IMR-90 (cell line): ENCODE results near the gene HMGXB3. TPM values are rescaled to one million over a fixed set of nuclear protein-coding genes. Genes with fewer than 3 reads are reported as not detected.
A peak's percentile ranks its signal among the peaks of the same experiment; 100 is the strongest.

Experiments used
- ATAC-seq: fragments of 200-7000 bp; cut with Tn5 transposase; 2 replicates; pipeline ENCODE4 v1.9.1; 2020; ENCODE audit warnings: low read depth, mild to moderate bottlenecking, moderate library complexity
- BruUV-seq: library from RNA; stranded (reverse); fragments of 400-500 nt; replicated peaks from 2 replicates; lab custom pipeline; 2021; lab: Mats Ljungman, UMichigan
- CTCF ChIA-PET: fragments of 300-600 bp; formaldehyde crosslinking; extraction: SDS; loops from one replicate; lab custom pipeline; 2021; ENCODE audit warnings: antibody characterized with exemption; lab: Yijun Ruan, JAX
- POLR2A ChIA-PET: fragments of 300-600 bp; sonication (Branson Sonifier 250); formaldehyde crosslinking; loops from one replicate; lab custom pipeline; 2022; ENCODE audit warnings: antibody characterized with exemption; ENCODE audit not compliant: unreplicated experiment; lab: Charles Lee
- DNase-seq: peaks from one replicate; pipeline ENCODE4 v3.0.0; 2013
- H2AFZ ChIP-seq: replicated peaks from 2 replicates; pipeline ENCODE3; 2013; ENCODE audit warnings: low read length, mild to moderate bottlenecking; ENCODE audit not compliant: poor library complexity
- H2AK5ac ChIP-seq: 2 replicates; pipeline ENCODE4 v1.6.1; 2013; ENCODE audit warnings: low read depth, low read length, inconsistent platforms
- H2AK9ac ChIP-seq: replicated peaks from 2 replicates; pipeline ENCODE3; 2013; ENCODE audit warnings: mild to moderate bottlenecking, low read depth, low read length, moderate library complexity; ENCODE audit not compliant: poor library complexity
- H2BK120ac ChIP-seq: 2 replicates; pipeline ENCODE4 v1.6.1; 2013; ENCODE audit warnings: low read depth, low read length, inconsistent platforms
- H2BK15ac ChIP-seq: 3 replicates; pipeline ENCODE4 v1.6.1; 2013; ENCODE audit warnings: low read depth, low read length, inconsistent platforms
- H2BK20ac ChIP-seq: 2 replicates; pipeline ENCODE4 v1.6.1; 2013; ENCODE audit warnings: low read depth, mild to moderate bottlenecking, inconsistent platforms, low read length, moderate library complexity
- H2BK5ac ChIP-seq: 2 replicates; pipeline ENCODE4 v1.6.1; 2013; ENCODE audit warnings: mild to moderate bottlenecking, low read depth, low read length, inconsistent platforms; ENCODE audit not compliant: poor library complexity, severe bottlenecking
- H3K14ac ChIP-seq: replicated peaks from 2 replicates; pipeline ENCODE4 v1.6.1; 2013; ENCODE audit warnings: low read depth, low read length, inconsistent platforms
- H3K18ac ChIP-seq: 2 replicates; pipeline ENCODE4 v1.6.1; 2013; ENCODE audit warnings: low read depth, low read length, control low read depth
- H3K23ac ChIP-seq: 2 replicates; pipeline ENCODE4 v1.6.1; 2013; ENCODE audit warnings: low read depth, low read length, inconsistent platforms
- H3K27ac ChIP-seq: 2 replicates; pipeline ENCODE4 v1.5.1; 2013; ENCODE audit warnings: mild to moderate bottlenecking, control low read depth, low read length; ENCODE audit not compliant: insufficient read depth
- H3K27me3 ChIP-seq: 2 replicates; pipeline ENCODE4 v1.6.1; 2013; ENCODE audit warnings: low read length; ENCODE audit not compliant: control insufficient read depth, insufficient read depth
- H3K36me3 ChIP-seq: 2 replicates; pipeline ENCODE4 v1.6.1; 2013; ENCODE audit warnings: low read length, mixed read lengths; ENCODE audit not compliant: control insufficient read depth, insufficient read depth
- H3K4ac ChIP-seq: 2 replicates; pipeline ENCODE4 v1.6.1; 2013; ENCODE audit warnings: low read depth, low read length, inconsistent platforms
- H3K4me1 ChIP-seq: 2 replicates; pipeline ENCODE4 v1.6.1; 2013; ENCODE audit warnings: low read length, mixed read lengths; ENCODE audit not compliant: control insufficient read depth, insufficient read depth
- H3K4me2 ChIP-seq: 2 replicates; pipeline ENCODE4 v1.6.1; 2013; ENCODE audit warnings: low read depth, mild to moderate bottlenecking, control low read depth, low read length, moderate library complexity
- H3K4me3 ChIP-seq: 2 replicates; pipeline ENCODE4 v1.5.1; 2013; ENCODE audit warnings: low read depth, mild to moderate bottlenecking, control low read depth, low read length, moderate library complexity; ENCODE audit not compliant: insufficient read depth
- H3K56ac ChIP-seq: 2 replicates; pipeline ENCODE4 v1.6.1; 2013; ENCODE audit warnings: low read length, inconsistent platforms; ENCODE audit not compliant: insufficient read depth; ENCODE audit errors: extremely low read depth
- H3K79me1 ChIP-seq, 2 experiments: 2 replicates each; pipeline ENCODE4 v1.6.1; 2013; ENCODE audit warnings: low read length in 2 of 2, inconsistent platforms in 1 of 2, low read depth in 1 of 2
- H3K9ac ChIP-seq: 2 replicates; pipeline ENCODE4 v1.6.1; 2013; ENCODE audit warnings: low read depth, low read length, control low read depth
- H3K9me1 ChIP-seq: 2 replicates; pipeline ENCODE4 v1.6.1; 2013; ENCODE audit warnings: low read length, inconsistent platforms; ENCODE audit not compliant: insufficient read depth
- H3K9me3 ChIP-seq: 2 replicates; pipeline ENCODE4 v1.6.1; 2013; ENCODE audit warnings: low read length; ENCODE audit not compliant: control insufficient read depth, insufficient read depth
- H4K20me1 ChIP-seq: 2 replicates; pipeline ENCODE4 v1.6.1; 2013; ENCODE audit warnings: low read length, inconsistent platforms; ENCODE audit not compliant: insufficient read depth
- H4K5ac ChIP-seq: 2 replicates; pipeline ENCODE4 v1.6.1; 2013; ENCODE audit warnings: mild to moderate bottlenecking, low read depth, low read length, control low read depth
- H4K8ac ChIP-seq, 2 experiments: 2 replicates each; pipeline ENCODE4 v1.6.1; 2013; ENCODE audit warnings: low read depth in 2 of 2, low read length in 2 of 2, control low read depth in 1 of 2, inconsistent platforms in 1 of 2
- H4K91ac ChIP-seq: 2 replicates; pipeline ENCODE4 v1.6.1; 2013; ENCODE audit warnings: low read depth, low read length, inconsistent platforms; ENCODE audit not compliant: insufficient read depth
- CHD1 ChIP-seq: IDR thresholded peaks from 2 replicates; pipeline ENCODE4 v1.6.1; 2012; ENCODE audit warnings: low read depth, low read length, improper control_type of control experiment
- CTCF ChIP-seq: conservative IDR thresholded peaks from 2 replicates; pipeline ENCODE4 v1.5.1; 2012; ENCODE audit warnings: mild to moderate bottlenecking, low read depth, low read length, improper control_type of control experiment
- FOS ChIP-seq: fragments of 150-350 bp; IDR thresholded peaks from 2 replicates; pipeline ENCODE4 v1.6.1; 2016; ENCODE audit warnings: low read depth, low read length
- RFX5 ChIP-seq: IDR thresholded peaks from 2 replicates; pipeline ENCODE4 v1.8.0; 2012; ENCODE audit warnings: low read depth, mild to moderate bottlenecking, low read length, moderate library complexity
- USF2 ChIP-seq: fragments of 150-350 bp; IDR thresholded peaks from 2 replicates; pipeline ENCODE4 v1.6.1; 2017; ENCODE audit warnings: mild to moderate bottlenecking, antibody characterized with exemption, low read length, low read depth
- WGBS, 2 experiments: methylation state at CpG; one replicate each; pipeline versions ENCODE4 v1.1.5 to v1.1.7; 2013; ENCODE audit warnings: missing lambda C conversion rate in 2 of 2; ENCODE audit not compliant: insufficient read length in 1 of 2; ENCODE audit errors: extremely low coverage in 2 of 2; 5-methylcytosine and 5-hydroxymethylcytosine counted together
- dilution Hi-C: fragments of 300-500 bp; cut with HindIII; formaldehyde crosslinking; loops from one replicate; pipeline ENCODE4 v1.14.3; 2018; ENCODE audit warnings: low sequenced_read_pairs; ENCODE audit not compliant: unreplicated experiment
- in situ Hi-C: fragments of 300-500 bp; cut with MboI; formaldehyde crosslinking; loops from 3 replicates; pipeline ENCODE4 v1.14.3; 2019; ENCODE audit warnings: low sequenced_read_pairs, inconsistent platforms, mixed read lengths
- intact Hi-C: fragments of 100-400 bp; cut with micrococcal nuclease; formaldehyde crosslinking; loops from 2 replicates; pipeline ENCODE4 v1.10.0; 2022
- polyA plus RNA-seq, 3 experiments: library from polyadenylated mRNA; depleted of rRNA; stranded (reverse); fragments of >200 nt; gene quantifications; 2 replicates each; pipeline ENCODE4 v1.2.3, GENCODE V29; 2012; ENCODE audit warnings: low replicate concordance in 1 of 3
- total RNA-seq: library from RNA; depleted of rRNA; stranded (reverse); fragments of >200 nt; gene quantifications from 2 replicates; pipeline ENCODE4 v1.2.3, GENCODE V29; 2012

The HMGXB3 gene
- total and polyA plus RNA-seq, 2 of the 4 experiments (the other 2 are of a cell fraction) = 27.6 to 30.6 TPM

GRCh38 chr5:150053713-150054392, 53.3 kb downstream of the HMGXB3 start:
- BruUV-seq = no TSS peak
- ChIA-PET CTCF (interaction anchor here (0.6 kb wide), 1 partner anchor 41 kb away, joined by 5 read pairs; no protein-coding TSS in a partner anchor), POLR2A (no interaction called here)
- intact Hi-C loops = no loop called here
- TF ChIP-seq CTCF = no peak
- no peak for TF ChIP-seq CHD1
- TF ChIP-seq FOS = no peak
- no peak for TF ChIP-seq USF2
- no peak for TF ChIP-seq RFX5
- WGBS, 2 experiments = no CpG with 5 or more reads among the region's 14 CpGs
- Histone ChIP-seq H2BK5ac (peak overlapping the region; percentile 74), H3K9ac (no peak overlapping the region), H3K36me3 (peaks cover 54% of the 10 kb centered on the region), H2AFZ (no peak overlapping the region), H2AK9ac (peak overlapping the region; percentile 89), H4K91ac (peak overlapping the region; percentile 88), H3K18ac (peak overlapping the region; percentile 42; the same call in 1 of the 2 replicates), H4K8ac (peak overlapping the region in 1 of 2 experiments; percentile 81; a peak in 3 of 4 replicates), H2BK20ac (peak overlapping the region; percentile 79), H3K4me2 (no peak overlapping the region), H3K4me1 (peaks cover 26% of the 10 kb centered on the region), H3K9me1 (peaks cover 45% of the 10 kb centered on the region), H3K27ac (peak overlapping the region; percentile 50; the same call in 1 of the 2 replicates), H3K23ac (peak overlapping the region; percentile 55; the same call in 1 of the 2 replicates), H3K27me3 (no peaks in the 10 kb centered on the region), H3K4me3 (no peak overlapping the region), H2BK15ac (peak overlapping the region; percentile 45; the same call in 2 of the 3 replicates), H3K9me3 (no peaks in the 10 kb centered on the region), H4K20me1 (no peaks in the 10 kb centered on the region; the same call in 1 of the 2 replicates), H3K4ac (peak overlapping the region; percentile 85), H3K14ac (peak overlapping the region; percentile 65), H3K79me1 (peaks cover 4 to 39% of the 10 kb centered on the region in 2 experiments; a peak in 3 of 4 replicates), H4K5ac (peak overlapping the region; percentile 34; the same call in 1 of the 2 replicates), H3K56ac (no peak overlapping the region), H2AK5ac (peak overlapping the region; percentile 91), H2BK120ac (peak overlapping the region; percentile 88)
- dilution Hi-C loops = no loop called here
- no peak for ATAC-seq
- no peak for DNase-seq
- in situ Hi-C loops = no loop called here
